HG02763 (cell line): Measurements from ENCODE around the gene SERINC1.
"Not testable (repeated sequence)": the region's sequence is repeated elsewhere in the genome, so short reads cannot be mapped to it uniquely, and the experiment has no call there.

Experiments used
- ATAC-seq: cut with Tn5 transposase; IDR thresholded peaks from one replicate; pipeline ENCODE4 v1.9.1; 2021; ENCODE audit warnings: mild to moderate bottlenecking, moderate library complexity; ENCODE audit not compliant: unreplicated experiment

SERINC1 gene

DNA sequence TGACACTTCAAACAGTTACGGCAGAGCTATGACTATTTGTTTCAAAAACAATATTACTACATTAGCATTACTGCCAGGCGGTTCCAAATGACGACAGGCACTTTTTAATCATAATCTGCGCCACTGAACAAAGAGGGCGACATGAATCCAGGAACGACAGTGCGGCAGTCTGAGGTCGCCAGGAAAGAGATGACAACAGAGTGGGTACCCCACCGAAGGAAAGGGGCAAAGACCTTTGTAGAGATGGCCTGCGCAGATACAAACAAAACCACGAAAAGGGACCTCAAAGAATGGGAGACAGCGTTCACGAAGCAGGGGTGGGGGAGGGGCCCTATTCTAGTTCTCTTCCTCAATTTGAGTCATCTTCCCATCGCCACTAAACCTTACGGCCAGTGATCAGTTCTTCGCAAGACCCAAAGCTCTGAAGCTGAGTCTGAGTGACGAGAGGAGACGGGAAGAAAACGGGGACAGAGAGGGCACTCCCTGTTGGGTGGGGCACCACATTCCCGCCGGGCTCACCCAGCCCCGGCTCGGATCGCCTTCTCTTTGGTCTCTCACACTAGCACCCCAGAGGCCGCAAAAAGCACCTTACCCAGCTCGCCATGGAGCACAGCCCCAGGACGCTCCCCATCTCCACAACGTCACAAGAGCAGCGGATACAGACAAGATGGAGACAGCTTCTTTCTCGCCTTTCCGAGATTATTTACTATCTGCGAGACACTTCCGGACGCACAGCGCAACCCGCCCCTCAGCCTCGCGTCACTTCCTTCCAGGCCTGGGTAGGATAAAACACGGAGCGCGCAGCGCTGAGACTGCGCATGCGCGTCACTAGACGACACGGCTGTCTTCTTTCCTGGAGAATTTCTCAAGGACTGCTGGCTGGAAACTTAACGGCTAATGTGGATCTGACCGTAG lies at the start of gene SERINC1:
Gene SERINC1, minus strand, starts transcription at position 701 of the 915 bp plus-strand sequence. Its CDS starts 70 bp downstream, at position 631.
- ATAC-seq: peak; percentile 99

GRCh38 chr6:122511193-122511924 lies 39.8 kb upstream of the SERINC1 start:
- ATAC-seq: no peak

GRCh38 chr6:122505170-122505569 lies 33.6 kb upstream of the SERINC1 start:
- ATAC-seq: not testable (repeated sequence)

DNA sequence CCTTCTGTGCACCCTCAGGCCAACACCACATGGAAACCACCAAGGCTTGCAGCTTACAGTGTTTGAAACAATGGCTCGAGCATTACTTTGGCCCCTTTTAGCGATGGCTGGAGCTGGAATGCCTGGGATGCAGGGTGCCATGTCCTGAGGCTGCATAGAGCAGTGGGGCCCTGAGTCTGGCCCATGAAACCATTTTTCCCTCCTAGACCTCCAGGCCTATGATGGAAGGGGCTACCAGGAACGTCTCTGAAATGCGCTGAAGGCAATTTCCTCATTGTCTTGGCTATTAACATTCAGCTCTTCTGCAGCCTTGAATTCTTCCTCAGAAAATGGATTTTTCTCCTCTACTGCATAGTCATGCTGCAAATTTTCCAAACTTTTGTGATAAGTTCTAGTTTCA lies 29.9 kb upstream of the SERINC1 start:
- ATAC-seq: no peak

GRCh38 chr6:122495612-122496011 lies 24.0 kb upstream of the SERINC1 start:
- ATAC-seq: peak; percentile 52

DNA sequence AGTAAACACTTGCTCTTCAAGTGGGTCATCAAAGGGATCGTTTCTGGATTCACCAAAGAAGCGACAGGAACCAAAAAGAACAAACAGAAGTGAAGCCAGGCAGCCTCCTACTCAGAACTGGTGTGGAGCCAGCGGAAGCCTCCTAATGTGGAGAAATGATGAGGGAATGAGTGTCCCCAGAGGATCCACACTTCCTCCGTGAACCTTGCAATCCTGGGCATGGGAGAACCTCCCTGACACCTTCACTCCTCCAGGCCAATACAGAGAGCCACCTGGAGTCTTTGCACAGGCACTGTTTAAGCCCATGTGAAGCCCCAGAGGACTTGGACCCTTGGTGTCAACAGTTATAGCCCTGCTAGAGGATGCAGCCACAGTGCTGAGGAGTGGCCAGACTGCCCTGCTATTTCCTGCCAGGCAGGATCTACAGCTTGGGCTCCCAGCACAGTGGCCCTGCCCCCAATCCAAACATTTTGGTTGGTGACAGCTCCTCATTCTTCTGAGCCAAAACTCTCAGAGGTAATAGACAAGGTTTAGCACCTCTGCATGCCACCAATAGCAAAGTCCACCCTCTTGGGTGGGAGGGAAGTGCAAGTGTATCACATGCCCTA lies 23.2 kb upstream of the SERINC1 start:
- no peak for ATAC-seq

DNA sequence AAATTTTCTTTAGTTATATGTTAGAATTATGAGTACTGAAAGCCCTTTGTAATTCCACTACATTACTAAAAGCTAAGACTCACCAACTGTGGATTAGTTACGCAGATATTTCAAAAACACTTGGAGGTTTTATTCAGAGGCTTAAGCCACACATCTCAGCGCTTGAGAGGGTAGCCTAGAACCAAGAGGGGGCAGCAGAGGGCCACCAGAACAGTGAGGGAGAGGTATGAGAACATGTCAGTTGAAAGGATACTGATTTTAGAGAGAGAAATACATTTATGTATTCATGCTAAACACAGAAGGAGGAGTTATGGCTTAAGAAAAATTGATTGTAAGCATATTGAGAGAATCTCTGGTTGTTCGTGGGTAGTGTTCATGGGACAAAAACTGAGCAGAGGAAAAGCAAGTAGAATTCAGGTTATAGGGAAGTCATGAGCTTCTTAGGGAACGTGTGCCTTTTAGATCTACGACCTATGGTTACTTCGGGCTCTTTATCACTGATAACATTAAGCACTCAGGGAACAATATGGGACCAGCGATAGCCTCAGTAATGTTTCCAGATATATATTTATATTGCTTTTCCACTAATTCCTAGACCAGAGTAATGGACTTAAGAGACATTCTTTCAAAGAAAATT lies 20.4 kb upstream of the SERINC1 start:
- peak; percentile 90 for ATAC-seq

DNA sequence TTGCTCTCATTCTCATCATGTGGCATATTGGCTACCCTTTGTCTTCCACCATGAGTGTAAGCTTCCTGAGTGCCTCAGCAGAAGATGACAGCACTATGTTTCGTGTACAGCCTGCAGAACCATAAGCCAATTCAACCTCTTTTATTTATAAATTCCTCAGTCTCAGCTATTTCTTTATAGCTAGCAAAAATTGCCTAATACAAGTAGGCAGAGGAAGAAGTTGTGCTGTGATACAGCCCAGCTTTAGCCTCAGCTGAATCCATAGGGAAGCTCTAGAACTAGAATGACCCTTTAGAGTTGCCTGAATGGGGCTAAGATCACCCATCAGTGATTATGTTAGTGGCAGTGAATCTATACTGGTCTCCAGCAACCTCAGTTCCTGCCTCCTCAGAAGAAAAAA lies 19.0 kb upstream of the SERINC1 start:
- ATAC-seq: no peak

GRCh38 chr6:122484760-122485159 lies 13.2 kb upstream of the SERINC1 start:
- peak; percentile 75 for ATAC-seq

DNA sequence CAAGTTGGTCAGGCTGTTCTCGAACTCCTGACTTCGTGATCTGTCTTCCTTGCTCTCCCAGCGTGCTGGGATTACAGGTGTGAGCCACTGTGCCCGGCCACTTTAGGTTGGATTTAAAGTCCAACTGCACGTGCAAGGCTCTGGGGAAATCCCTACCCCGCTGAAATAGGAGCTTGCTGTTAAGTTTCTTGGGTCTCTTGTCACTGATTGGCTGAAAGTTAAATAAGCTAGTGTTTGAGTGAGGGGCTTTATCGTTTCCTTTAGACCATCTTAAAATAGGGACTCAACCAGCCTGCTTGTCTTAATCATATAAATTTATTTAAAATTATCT lies 11.1 kb upstream of the SERINC1 start:
- no peak for ATAC-seq

- no peak for ATAC-seq
Measured at GRCh38 chr6:122476131-122476530, 4.5 kb upstream of the SERINC1 start.

DNA sequence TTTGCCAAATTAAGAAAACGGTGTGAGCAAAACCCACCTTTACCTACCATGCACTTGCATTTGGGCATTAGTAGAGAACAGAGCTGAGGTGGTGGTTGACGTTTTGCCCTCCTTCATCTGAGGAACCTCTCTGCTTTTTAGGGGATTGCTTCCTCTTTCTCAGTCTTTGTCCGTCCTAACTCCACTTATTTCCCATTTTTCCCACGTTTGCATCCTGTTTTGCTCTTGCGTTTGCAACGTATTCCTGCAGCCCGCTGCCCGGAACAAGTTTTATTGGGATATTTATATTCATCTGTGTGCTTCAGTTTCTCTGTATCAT lies 374 bp upstream of the SERINC1 start:
- ATAC-seq: peak; percentile 49

GRCh38 chr6:122461885-122462284 lies 9.7 kb downstream of the SERINC1 start:
- no peak for ATAC-seq

GRCh38 chr6:122459865-122460416 lies 11.7 kb downstream of the SERINC1 start:
- ATAC-seq: not testable (repeated sequence)

DNA sequence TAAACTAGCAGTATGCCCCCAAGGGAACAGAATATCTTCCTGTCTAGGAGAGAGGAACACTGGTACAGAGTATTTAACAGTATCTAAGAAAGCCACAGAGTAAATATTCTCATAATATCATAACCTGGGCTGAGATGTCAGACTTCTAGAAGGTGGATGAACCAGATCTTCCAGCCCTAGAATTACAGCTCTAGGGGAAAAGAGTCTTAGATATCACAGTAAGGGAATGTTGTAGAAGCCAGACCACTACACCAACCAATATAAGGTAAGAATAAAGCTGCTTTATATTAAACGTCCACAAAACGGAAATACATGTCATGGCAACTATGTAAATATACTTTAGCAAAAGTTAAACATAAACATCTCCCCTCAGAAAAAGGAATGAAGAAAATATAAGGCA lies 12.4 kb downstream of the SERINC1 start:
- no peak for ATAC-seq

DNA sequence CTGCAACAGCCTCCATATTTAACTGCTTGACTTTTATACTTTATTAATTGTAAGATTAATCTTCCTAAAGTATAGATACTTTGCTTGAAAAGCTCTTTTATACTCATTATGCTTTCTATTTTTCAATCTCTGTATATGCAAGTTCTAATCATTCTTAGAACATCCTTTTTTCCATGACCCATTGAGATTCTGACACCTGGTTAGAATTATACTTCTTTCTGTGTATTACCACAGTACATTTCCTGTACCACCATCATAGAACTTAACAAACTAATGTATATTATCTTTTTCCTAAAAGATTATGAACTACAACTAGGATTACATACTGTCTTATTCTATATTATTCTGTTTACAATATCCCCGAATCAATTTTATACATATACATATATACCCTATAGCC lies 13.5 kb downstream of the SERINC1 start:
- ATAC-seq: no peak

DNA sequence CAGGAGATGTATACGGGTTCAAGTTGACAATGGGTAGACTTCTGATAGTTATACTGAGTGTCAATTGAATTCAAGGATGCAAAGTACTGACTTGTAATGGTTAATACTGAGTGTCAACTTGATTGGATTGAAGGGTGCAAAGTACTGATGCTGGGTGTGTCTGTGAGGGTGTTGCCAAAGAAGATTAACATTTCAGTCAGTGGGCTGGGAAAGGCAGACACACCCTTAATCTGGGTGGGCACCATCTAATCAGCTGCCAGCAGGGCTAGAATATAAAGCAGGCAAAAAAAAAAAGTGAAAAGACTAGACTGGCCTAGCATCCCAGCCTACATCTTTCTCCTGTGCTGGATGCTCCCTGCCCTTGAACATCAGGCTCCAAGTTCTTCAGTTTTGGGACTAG lies 16.5 kb downstream of the SERINC1 start:
- not testable (repeated sequence) for ATAC-seq

DNA sequence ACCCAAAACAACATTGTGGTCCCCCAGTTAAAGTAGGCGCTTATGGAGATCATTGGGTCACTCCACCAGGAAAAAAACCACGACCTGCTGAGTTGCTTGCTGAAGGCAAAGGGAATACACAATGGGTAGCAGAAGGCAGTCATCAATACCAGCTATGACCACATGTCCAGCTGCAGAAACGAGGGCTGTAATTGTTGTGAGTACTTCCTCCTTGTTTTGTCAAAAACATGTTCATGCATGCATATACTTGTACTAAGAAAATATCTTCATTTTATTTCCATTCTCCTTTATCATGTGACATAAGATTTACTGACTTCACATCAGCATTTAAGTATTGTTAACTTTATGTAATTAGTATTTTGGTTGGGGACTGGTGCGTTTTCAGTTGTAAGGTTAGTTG lies 16.9 kb downstream of the SERINC1 start:
- ATAC-seq: no peak

GRCh38 chr6:122452509-122452908 lies 19.1 kb downstream of the SERINC1 start:
- ATAC-seq: no peak

DNA sequence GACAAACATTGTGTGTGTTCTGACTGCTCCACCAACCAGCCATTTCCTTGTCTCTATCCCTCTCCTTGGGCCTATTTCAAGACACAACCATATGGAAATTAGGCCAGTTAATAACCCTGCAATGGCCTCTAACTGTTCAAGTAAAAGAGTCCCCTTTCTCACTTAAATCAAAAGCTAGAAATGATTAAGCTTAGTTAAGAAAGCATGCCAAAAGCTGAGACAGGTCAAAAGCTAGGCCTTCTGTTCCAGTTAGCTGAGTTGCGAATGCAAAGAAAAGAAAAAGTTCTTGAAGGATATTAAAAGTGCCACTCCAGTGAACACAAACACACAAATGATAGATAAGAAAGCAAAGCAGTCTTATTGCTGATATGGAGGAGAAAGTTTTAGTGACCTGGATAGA lies 22.5 kb downstream of the SERINC1 start:
- ATAC-seq: no peak

DNA sequence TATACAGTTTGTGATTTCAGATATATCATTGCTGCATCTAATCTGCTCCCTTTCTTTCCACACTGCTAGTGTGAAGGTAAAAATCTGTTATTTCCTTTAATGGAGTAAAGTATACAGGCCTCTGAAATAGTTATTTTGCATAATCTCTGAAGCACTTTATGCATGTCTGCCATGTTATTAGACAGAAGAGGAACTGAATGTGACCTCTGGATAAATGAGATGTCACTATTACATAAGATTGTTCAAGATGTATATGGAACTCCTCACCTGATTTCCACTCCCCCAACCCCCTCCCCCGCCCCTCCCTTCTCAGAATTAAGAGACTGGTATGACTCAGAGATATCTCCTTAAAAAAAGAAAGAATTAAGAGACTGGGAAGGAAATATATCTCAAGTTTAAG lies 26.3 kb downstream of the SERINC1 start:
- no peak for ATAC-seq
